NCI-H146 treated with DMSO at 0.1 percent for 48 hours (cell line): ENCODE measurements around the gene NKIRAS2.

Source experiments
- DNase-seq: peaks from one replicate; lab custom pipeline; 2025; ENCODE audit not compliant: unreplicated experiment; lab: John Stamatoyannopoulos, UW

Gene NKIRAS2

DNA sequence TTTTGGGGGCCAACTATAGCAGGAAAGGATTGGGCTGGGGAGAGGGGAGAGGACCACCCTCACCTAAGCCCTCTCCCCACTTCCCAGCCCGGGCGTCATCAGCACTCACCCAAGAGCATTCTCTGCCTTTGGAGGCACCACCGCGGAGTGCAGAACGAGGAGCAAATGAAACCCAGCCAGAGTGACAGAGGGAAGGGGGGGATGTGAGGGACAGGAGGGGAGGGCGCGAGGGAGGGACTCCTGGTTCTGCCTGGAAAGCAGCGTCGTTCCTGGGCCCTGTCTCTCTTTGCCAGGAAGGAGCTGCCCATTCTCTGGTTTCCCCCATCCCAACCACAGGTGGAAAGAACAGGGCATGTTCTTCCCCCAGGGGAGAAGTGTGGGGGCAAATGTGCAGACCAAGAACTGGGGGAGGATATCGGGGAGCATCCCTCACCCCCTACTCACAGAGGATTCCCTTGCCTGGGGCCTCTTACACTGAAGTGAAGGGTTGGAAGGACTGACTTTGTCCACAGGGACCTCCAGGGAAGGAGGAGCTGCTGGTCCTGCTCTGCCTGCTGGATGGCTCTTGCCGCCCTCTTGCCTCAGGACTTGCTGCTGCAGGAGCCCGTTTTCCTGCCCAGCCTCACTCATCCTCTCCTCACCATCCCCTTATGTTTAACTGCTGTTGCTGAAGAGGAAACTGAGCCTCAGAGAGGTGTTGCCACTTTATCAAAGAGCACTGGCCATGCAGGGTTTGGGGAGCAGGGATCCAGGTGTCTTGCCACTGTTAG lies 34.0 kb downstream of the NKIRAS2 start:
- DNase-seq, result no peak

DNA sequence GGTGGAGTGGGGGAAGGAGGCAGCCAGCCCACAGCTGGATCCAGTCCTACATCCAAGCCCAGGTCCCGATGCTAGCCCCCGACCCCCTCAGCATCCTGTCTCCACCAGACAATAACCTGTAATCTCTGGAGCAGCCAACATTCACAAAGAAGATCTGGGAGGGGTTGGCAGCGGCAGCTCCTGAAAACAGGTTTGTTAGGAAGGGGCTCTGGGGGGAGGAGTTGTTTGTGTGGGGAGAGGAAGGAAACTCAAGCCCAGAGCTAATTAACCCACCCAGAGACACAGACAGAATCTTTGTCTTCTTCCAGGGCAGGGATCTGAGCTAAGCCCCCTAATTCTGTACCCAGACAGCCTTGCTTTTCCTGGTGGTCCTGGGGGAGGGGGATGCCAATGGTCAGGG lies 35.1 kb downstream of the NKIRAS2 start:
- no peak for DNase-seq

DNA sequence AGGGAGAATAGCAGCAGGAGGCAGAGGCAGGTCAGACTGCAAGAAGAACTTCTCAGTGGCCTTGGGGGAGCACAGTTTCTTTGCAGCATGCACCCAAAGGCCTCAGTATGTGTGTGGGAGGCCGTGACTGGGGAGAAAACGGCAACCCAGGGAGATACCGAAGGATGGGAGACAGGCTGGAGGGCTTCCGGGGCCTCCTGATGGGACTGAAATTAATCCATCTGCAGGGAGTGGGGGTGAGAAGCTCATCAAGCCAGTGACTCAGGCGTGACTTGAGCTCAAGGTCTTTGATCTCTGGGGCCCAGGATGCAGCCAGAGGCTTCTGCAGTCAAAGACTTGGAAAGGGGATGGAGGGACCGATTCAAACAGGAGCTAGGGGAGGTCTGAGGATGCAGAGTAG lies 35.6 kb downstream of the NKIRAS2 start:
- no peak for DNase-seq

DNA sequence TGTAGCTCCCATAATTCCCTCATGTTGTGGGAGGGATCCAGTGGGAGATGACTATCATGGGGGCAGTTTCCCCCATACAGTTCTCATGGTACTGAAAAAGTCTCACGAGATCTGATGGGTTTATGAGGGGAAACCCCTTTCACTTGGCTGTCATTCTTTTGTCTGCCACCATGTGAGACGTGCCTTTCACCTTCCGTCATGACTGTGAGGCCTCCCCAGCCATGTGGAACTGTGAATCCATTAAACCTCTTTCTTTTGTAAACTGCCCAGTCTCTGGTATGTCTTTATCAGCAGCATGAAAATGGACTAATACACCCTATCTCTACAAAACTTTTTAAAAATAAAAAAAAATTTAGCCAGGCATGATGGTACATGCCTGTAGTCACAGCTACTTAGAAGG lies 36.7 kb downstream of the NKIRAS2 start:
- no peak for DNase-seq

DNA sequence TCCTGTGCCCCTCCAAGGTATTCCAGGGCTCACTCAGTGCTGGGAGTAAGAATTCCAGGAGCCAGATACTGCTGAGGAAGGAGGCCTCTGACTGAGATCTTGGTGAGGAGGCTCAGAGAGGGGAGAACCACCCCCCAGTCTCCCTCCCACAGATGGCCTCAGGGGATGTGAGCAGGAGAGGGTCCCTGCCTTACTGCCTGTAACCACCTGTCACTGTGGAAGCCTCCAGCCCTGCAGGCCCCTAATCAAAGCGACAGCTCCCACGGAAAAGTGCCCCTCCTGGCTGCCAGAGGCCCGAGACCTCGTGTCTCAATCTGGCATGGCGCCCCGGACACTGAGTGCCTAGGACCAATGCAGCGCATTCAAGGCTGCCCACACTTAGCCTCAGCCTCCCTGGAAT lies 38.2 kb downstream of the NKIRAS2 start:
- DNase-seq, result no peak

DNA sequence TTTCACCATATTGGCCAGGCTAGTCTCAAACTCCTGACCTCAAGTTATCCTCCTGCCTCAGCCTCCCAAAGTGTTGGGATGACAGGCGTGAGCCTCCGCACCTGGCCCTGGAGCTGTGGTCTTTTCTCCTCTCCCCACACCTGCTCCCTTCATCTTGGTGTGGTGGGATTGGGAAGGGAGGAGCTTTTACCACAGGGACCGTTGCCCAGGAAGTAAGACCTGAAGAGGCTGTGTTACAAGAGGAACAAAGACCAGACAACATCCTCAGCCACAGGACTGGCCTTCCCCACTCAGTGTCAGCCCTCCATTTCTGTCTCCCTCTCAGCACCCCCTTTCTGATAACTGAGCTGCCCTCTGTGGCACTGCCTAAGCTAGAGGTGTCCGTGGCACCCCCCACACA lies 39.9 kb downstream of the NKIRAS2 start:
- DNase-seq, result no peak

DNA sequence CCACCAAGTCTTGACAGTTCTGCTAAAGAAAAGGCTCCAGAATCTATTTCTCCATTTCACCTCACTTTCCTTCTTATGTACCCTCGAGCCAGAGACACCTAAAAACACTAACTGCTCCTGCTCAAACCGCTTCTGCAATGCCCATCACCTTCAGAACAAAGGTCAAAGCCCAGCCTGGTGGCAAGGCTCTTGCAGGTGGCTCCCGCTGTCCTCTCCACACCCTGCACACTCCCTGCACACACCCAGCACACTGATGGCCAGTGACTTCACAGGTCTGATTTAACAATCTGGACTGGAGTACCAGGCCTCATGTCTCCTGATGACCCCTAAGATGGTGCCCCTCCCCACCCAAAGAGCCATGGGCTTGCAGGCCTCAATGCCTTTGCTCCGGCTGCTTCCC lies 40.3 kb downstream of the NKIRAS2 start:
- no peak for DNase-seq

DNA sequence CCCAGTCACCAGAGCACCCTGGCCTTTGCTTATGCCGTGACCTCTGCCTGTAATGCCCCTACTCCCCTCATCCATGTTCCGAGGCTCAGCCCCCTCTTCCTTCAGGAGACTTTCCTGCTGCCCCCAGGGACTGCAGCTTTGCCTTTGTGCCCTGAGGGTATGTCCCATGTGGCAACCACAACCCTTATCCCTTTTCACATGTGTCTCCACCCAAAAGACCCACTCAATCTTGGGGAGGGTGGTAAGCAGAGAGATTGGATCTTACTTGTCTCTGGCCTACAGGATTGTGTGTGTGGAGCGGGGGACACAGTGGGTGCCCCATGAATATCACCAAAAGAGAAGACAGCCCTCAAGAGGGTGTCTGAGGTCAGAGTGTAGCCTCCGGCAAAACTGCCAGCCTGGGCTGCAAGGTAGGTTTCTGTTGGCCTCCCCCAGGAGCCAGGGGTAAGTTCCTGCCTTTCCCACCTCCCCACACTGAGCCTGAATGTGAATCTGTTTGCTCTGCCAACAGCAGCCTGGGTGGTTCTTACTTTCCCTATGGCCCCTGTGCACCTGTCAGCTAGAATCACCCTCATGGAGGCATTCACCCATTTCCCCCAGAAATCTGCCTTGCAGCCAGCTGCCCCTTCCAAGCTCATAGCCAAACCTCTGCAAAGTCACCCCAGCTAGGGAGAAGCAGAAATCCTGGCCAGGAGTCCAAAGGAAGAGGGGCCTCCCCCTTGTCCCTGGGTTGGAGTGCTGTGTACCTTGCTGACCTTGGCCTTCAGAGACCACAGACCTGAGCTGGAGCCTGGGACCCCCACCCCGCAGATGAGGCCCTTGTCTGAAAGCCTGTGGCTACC lies 42.0 kb downstream of the NKIRAS2 start:
- DNase-seq, result peak; percentile 8

DNA sequence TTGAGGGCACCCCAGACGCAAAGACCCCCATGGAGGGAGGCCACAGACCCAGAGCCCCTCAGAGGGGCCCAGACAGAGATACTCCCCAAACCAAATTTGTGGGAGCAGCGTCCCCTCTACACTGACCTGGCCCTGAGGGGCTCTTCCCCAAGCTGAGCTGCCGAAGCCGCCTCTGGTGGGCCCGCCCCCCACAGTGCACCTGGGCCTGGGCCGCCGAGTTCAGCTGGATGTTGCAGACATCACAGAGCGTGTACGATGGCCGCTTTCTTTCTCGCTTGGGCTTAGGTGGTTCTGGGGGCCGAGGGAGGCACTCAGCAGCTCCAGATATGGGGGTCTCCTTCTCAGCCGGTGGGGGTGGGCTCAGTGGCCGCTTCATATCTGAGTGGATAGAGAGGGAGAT lies 42.8 kb downstream of the NKIRAS2 start:
- DNase-seq, result no peak

DNA sequence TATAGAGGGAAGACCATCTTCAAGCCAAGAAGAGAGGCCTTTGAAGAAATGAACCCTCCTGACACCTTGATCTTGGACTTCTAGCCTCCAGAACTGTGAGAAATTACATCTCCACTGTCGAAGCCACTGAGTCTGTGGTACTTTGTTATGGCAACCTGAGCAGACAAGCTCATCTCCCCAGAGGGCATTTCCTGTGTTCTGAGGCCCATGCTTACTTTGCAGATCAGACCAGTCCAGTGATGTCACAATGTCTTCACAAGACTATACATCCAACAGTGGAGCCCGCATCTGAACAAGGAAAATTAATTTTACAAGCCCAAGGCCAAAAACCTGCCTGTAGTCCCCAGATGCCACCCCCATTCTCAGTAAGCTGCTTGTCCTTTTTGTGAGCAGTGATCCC lies 45.3 kb downstream of the NKIRAS2 start:
- no peak for DNase-seq

DNA sequence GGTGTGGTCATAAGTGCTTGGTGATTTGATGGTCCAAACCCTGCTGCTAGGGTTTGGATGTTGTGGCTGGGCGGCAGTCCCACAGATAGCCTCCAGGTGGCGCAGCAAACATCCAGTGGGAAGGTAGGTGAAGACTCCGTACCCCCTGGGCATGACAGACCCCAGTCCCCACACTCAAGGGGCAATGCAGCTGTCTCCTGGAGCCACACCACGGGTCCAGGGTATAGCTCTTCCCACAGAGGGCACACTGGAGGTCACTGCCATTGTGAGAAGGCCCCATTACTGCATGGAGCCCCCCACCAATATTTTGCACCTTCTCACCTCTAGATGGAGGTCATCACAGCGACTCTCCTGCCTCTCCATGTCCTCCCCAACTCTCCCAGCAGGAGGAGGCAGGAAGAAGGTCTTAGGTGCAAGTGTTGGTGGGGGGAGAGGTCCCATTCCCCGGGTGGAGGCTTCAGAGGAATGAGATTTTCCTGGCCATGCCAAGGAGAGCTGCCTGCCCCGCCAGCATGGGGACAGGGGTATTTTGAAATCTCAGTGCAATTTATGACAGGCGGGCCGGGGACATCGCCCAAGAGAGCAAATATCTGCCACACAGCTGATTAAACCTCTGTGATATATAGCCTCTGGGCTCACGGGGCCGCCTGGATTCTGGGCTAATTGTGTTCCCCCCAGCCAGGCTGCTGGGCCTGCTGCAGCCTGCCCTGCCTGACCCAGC lies 47.6 kb downstream of the NKIRAS2 start:
- no peak for DNase-seq

DNA sequence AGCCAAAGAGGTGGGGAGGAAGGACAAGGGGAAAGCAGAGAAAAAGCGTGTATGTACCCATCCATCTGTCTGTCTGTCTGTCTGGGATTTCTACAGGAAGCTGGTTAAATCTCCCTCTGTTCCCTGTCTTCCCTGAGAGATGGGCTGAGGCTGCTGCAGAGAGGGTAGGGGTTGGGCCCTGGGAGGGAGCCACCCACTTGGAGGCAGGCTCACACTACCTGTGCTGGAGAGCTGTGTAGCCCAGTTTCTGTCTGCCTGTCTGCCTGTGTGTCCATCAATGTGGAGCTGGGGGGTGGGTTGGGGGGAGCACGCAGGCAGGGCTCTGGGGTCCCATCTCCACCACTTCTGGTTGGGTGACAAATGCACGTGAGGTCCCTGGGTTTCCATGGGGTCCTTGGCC lies 49.1 kb downstream of the NKIRAS2 start:
- DNase-seq, result no peak

DNA sequence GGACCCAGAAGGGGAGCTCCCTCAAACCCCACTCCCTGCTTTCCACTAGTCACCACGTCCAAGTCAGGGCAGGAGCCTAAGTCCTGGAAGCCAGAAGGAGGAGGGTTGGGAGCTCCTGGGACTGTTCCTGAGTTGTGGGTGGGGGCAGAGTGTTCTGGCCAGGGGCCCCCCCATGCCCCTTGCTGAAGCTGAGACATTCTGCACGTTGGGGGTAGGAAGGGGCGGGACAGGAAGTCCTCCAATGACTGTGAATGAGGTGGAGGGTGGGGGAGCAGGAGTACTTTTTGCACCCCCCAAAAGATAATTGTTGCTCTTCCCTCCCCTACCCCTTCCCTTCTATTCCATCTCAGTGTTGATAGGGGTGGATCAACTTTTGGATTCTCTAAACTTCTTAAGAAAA lies 51.9 kb downstream of the NKIRAS2 start:
- no peak for DNase-seq

DNA sequence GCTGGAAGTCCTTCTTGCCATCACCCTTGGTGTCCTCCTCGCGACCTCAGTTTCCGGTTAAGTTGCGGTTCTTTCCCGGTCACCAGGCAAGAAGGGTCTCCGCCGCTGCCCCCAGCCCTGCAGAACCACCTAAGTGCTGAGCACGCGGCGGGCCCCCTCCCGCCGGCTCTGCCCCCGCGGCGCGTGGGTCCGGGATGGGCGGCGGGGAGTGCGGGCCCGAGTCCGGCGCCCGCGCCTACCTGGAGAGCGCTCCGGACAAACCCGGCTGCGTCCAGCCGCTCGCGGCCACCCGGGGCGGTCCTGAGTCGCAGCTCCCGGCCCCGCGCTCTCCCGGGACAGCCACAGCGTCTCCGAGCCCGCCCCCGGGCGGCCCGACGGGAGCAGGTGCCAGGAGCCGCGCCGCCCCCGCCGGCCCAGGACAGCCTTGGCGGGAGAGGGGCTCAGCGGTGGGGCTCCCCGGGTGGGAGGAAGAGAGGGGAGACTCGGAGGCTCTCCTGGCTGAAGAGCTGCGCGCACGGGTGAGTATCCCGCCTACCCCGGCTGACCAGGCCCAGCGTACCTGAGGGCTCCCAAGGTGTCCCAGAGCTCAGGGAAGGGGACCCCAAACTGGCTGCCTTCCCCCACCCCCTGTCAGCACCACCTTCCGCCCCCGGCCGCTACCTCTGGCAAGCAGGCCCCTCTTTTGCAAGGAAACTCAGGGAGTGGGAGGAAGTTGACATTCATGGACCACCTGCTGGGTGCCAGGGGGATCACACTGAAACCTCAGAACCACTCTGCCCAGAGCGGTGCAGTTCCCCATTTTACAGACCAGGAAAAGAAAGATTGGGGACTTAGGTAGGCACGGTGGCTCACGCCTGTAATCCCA lies 52.7 kb downstream of the NKIRAS2 start:
- DNase-seq, result no peak
